NCI-H748 (cell line): Measurements from ENCODE around the gene AFG1L.
"Not testable (repeated sequence)": the region's sequence is repeated elsewhere in the genome, so short reads cannot be mapped to it uniquely, and the experiment has no call there.

Experiments used
- DNase-seq: peaks from one replicate; lab custom pipeline; 2025; ENCODE audit not compliant: unreplicated experiment; lab: John Stamatoyannopoulos, UW

AFG1L gene

DNA sequence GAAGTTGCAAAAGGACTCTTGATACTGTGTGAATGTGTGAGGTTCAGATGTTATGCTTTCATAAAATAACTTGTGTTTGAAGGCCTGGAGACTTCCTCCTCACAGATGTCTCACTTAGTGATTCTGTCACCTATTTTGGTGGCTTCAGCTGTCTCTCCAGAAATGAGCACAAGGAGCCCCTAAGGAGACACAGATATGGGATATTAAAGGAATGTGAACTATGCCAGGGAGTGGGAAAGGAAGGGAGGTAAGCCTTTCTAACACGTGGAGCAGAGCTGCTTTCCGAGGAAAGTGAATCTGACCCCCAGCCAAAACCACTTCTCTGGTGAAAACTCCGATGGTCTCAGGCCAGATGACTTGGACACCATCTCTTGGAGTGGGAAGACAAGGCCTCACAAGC, 255.4 kb downstream of the AFG1L start:
- no peak for DNase-seq

DNA sequence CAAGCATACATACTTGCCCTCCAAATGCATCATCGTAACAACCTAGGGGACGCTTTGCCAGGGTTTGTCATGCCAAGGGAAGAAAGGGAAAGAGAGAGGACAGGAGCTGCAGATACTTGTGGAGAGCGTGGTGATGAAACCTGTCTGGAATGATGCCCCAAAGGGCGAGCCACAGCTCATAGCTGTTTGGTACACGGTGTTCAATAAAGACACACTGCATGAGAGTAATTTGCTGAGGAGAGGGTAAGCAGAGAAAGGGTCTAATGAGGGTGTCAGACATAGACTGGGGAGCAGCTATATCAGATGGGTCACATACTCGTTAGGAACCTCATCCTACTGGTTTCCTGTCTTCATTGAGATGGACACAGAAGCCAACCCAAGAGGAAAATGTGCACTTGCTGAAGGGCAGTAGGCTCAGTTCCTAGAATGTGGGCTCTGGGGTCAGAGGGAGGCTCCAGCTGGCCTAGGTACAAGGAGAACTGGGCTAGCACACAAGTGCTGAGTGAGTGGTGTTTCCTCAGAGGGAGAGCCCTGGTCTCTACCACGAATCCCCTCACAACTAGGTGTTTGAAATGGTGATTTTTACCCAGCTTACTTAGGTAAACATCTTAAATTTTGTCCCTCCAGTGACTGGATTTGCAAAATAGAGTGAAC, 260.7 kb downstream of the AFG1L start:
- no peak for DNase-seq

DNA sequence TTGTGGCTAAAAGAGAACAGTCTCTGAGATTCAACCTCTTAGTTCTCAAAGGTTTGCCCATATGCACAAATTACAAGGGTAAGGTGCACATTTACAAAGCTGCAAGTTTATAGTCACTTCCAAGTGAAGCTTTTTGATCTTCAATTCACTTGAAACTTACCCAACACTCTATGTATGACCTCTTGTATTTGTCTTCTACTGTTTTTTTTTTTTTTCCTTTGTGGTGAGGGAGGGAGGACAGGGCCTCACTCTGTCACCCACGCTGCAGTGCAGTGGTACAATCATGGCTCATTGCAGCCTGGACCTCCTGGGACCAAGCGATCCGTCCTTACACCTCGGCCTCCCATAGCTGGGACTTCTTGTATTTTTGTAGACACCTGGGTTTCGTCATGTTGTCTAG, 261.4 kb downstream of the AFG1L start:
- no peak for DNase-seq

DNA sequence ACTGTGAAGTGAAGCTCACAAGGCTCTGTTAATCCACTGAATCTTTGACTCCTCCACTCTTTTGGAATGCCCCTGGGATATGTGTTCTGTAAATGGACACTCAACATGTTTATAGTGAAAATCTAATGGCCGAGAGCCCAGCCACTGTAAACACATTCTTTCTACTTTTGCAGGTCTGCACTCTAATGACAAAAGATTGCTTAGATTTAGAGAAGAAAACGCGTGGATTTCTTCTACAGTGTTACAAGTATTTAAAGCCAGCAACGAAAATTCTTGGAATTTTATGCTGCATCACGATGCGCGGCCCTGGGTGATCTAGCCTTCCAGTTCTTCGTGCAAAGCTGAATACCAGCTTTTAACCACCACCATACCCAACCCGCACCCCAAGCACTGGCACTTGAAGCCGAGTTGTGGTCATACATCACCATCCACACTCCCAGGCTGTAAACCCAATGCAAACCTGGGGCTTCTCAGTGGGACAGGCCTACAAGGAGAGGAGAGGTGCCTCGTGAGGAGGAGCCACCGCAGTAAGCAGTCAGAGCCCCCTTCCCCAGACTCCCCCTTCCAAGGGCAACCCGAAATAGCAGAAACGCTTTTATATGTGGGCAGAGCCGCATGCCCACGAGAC, 262.1 kb downstream of the AFG1L start:
- DNase-seq: peak; percentile 47

DNA sequence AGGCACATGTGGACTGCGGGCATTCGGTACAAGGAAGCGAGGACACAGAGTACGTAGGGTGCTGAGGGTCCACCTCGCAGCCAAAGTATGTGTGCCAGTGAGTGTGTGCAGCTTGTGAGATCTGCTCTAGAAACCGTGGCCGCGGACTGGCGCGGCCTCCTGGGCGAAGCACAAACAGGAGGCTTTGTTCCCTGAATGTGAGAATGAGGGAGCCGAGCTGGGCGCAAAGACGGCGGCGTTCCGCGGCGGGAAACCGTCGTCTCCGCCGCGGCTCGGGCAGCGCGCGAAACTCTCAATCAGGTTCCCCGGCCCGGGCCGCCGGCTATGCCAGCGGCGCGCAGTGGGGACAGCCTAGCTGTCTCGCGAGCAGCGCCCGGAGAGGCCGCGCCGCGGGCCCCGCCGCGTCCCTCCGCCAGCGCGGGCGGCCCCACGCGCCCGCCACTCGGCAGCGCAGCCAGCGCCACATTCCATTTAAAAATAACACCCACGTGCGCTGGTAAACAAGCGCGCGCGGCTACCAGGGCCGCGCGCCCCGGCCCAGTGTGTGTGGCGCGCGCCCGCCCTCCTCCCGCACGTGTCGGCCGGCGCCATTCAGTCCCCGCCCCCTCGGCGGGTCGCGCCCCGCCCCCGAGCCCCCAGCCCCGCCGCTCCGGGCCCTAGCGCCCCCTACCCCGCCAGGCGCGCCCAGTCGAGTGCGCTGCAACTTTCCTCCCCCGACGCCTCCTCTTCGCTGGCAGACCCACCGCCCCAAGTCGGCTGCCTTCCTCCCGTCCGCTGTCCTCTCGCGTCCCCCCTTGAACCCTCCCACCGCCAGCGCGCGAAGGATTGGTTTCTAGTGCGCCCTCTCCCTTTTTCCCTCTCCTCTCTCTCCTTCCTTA, 262.9 kb downstream of the AFG1L start:
- peak; percentile 94 for DNase-seq

DNA sequence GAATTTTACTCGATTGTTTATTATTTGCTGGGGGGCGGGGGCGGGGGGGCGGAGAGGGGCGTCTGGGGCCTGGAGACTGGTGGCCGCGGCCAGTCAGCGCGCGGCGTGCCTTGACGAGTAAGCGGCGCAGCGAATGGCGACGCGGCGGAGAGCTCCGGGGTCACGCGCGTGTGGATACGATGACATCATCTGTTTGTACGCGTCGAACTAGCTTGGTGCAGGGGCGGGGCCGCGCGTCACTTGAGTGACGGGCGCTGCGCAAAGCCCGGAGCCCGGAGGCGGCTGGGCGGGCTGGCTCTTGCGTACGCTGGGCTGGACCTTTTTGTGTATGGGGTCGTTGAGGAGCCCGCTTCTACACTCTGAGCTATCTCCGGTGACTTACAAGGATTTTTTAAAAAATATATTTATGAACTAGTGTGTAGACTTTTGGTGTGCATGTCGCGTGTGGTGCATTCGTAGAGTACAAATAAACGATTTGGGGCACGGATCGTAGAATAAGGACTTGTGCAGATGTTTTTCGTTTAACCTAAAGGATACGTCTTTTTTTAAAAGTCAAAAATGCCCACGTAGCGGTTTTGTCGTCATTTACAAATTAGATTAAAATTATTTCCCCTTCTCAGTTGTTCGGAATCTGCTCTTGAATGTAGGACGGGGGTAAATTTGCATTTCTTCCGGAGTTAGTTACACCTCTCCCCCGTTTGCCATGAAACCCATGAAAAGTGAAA, 263.7 kb downstream of the AFG1L start:
- peak; percentile 100 for DNase-seq

DNA sequence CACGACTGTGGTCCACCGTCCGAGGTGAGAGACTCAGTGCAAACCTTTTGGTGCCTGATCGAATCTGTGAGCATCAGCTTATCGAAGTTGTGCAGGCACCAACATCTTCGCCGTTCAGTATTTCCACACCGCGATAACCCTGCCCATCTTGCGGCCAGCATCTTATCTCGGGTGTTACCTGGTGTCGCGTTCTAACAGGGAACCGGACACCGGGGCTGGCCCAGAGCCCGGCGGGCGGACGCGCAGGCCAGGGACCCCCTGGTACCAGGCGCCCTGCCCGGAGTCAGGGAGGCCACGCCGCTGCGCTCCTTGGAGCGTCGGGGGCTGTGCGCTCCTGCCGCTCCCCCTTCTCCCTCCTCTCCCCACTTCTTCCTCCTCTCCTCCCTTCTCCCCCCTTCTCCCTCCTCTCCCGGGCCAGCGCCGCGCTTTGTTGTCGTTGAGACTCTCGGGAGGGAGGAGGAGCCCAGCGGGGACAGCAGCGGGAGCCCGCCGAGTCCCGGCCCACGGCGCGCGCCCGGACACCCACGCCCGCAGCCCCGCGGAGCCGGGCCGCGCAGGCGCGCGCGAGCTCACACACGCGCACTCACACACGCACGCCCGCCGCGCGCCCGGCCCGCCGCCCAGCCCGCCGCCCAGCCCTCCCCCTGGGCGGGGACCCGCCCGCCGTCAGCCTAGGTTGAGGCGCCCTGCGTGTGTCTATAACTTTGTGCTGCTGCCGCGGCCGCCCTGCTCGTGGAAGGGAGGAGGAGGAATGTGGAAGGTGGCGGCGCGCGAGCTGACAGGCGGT, 264.4 kb downstream of the AFG1L start:
- peak; percentile 92 for DNase-seq

DNA sequence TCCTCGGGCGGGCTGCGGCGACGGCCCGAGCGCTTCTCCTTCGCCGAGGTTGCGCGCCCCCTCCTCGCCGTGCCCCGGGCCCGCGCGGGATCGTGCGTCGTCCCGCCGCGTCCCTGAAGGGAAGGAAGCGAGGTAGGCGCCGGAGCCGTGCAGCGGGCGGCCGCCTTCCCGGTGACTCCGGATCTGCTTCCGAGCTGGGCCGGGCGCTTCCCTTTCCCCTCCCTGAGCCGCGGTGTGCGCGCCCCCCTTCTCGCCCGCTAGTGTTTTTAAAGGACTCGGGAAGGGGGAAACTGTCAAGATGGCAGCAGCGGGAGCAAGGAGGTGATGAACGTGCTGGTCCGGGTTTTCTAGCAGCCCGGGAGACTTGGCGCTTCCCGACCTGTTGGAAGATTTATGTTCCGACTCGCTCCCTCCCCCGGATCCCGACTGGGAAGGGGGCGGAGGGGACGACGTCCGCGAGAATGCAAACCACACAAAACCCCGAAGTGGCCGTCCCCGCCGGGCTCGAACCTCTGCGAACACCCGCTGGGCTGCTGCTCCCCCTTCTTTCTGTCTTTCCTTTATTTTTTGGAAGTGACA, 265.1 kb downstream of the AFG1L start:
- peak; percentile 84 for DNase-seq

DNA sequence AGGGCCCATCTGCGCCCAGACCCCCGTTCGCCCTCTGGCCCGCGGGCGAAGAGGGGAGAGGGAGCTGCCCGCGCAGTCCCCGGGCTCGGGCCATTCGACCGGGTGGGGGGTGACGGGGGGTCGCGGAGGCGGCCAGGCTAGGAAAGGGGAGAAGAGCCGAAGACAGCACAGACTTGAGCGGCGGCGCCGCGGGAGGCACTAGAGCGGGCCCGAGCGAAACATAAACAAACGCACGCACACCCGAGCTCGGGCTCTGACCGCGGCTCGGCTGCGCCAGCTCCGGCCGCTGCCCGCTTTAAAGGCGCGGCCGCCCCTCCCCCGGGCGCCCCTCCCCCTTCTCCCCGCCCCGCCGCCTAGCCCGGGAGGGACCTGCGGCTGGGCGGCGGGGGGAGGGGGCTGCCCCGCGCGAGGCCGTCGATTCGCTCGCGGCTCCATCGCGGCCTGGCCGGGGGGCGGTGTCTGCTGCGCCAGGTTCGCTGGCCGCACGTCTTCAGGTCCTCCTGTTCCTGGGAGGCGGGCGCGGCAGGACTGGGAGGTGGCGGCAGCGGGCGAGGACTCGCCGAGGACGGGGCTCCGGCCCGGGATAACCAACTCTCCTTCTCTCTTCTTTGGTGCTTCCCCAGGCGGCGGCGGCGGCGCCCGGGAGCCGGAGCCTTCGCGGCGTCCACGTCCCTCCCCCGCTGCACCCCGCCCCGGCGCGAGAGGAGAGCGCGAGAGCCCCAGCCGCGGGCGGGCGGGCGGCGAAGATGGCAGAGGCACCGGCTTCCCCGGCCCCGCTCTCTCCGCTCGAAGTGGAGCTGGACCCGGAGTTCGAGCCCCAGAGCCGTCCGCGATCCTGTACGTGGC, 265.8 kb downstream of the AFG1L start, which contains the start of gene FOXO3:
TSS of gene FOXO3 (plus strand) at position 455 of the 846 bp plus-strand sequence. CDS start at position 747, 292 bp downstream.
- DNase-seq: peak; percentile 94

DNA sequence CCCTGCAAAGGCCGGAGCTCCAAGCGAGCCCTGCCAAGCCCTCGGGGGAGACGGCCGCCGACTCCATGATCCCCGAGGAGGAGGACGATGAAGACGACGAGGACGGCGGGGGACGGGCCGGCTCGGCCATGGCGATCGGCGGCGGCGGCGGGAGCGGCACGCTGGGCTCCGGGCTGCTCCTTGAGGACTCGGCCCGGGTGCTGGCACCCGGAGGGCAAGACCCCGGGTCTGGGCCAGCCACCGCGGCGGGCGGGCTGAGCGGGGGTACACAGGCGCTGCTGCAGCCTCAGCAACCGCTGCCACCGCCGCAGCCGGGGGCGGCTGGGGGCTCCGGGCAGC, 266.4 kb downstream of the AFG1L start:
- not testable (repeated sequence) for DNase-seq

DNA sequence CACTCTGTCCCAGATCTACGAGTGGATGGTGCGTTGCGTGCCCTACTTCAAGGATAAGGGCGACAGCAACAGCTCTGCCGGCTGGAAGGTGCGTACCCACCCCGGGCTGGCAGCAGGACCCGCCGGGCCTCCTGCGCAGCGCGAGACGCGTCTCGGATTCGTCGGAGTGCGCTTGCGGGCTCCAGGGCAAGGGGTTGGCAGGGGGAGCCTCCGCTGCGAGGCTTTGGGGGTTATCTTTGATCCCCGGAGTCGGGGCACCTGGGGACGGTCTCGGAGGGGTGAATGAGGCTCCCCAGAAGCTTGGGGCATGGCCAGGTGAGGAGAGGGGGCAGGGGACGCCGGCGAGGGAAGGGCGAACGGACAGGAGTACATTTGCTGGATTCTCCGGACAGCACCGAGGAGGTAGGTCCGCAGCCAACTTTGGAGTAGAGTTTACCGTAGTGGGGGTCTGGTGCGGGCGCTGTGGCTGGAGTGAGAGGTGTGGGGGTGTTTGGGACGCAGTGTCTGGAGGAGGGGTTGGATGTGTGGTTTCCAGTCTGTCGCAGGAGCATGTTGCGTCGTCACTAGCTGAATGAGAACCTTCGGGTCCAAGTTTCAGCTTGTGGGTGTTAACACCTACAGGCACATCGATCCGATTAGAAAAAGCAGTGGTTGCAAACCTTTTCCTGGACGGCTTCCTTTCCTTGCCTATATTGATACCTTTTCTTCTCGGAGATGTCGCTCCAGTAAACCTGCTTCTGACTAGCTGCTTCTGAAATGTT, 267.1 kb downstream of the AFG1L start:
- DNase-seq: peak; percentile 63

DNA sequence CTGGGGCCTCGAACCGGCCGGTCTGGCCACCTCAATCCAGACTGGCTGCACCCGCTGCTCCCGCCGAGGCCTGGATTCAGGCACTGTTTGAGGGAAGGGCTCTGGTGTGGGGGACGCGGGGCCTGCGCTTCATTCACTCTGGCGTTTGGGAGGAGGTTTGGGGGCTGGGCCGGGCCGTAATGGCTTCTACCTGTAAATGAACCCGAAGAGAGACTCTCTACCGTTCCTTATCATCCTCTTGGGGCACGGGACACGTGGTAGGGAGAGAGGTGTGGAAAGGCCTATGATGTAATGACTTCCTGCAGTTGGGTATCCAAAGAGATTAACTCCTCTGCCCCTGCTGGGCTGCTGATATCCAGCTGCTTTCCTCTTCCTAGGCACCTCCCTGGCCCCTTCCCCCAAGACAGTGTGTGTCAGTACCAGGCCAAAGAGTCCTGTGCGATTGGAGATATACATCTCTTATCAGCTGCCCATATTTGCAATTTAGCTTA, 267.7 kb downstream of the AFG1L start:
- DNase-seq: peak; percentile 76

DNA sequence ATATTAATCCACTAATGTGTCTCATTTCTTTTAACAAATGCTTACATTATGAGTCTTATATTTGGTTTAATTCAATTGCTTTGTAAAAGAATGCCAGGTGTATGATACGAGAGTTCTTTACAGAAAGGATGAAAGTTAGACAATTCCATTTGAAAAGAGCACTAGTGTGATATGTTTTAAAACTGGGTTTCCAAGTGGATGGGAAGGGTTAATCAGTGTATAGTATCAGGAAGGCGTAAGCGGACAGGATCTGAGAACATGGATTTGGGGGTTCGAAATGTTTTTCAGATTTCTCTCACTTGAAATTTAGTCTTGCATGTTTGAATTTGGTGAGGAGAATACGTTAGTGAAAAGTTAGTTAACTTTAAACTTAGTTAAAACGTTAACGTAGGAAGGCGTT, 268.4 kb downstream of the AFG1L start:
- DNase-seq: no peak

DNA sequence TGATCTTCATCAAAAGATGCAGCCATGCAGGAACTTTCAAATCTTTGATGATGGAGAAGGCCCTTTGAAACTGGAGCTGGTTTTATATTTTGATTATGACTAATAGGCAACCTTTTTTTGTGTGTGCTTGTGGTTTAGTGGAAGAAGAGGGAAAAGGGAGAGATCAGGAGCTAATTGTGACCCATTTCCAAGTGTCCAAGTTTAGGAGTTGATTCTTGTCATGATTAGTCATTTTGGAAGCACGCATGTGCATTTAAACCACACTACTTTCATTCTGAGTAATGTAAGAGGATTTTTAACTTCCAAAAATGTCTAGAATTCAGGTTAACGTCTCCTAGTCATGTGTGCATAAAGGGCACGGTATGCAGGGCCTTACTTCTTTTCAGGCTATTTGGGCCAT, 269.3 kb downstream of the AFG1L start:
- DNase-seq: no peak

DNA sequence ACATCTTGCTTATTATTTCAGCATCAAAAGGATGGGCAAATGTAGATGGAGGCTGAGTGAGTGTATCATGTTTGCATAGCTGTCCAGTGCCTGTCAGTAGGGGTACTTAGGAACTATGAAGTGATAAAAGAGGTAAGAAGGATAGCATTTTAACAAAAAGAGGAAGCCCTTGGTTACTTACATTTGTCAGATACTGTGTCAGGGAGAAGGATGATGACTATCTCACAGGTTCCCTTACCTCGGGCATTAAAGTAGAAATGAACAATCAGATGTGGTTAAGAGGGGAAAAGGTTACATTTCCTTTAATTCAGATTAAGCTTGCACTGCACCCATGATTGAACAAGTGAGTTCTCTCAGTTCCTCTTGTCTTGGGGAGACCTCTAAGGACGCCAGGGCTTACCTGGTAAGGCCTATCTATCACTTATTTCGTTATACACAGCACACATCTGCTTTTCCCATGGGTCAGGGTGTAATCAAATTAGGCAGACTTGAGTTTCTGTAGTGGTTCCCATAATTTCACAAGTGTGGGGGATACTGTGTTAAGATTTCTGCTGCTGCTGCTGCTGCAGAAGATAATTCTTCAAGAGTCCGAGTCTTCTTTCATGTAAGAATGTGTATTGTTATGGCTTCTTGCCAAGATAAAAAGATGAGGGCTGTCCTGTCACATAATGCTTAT, 270.4 kb downstream of the AFG1L start:
- DNase-seq: no peak

DNA sequence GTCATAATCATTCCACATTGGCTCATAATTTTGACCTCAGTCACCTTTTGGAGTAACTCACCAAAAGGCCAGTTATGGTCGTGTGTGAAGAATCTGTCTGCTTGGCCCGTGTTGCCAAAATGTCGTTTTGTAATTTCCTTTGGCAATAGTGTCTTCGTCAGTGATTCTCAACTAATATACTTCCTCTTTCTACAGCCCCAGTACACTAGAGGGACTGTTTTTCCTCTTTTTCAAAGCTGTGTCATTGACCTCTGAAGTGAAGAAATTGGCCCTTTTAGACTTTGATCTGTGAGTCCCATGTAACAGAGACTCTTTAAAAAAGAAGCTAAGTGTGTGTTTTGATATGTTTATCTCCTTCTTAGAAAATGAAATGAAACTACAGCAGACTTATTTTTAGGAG, 271.0 kb downstream of the AFG1L start:
- DNase-seq: no peak

DNA sequence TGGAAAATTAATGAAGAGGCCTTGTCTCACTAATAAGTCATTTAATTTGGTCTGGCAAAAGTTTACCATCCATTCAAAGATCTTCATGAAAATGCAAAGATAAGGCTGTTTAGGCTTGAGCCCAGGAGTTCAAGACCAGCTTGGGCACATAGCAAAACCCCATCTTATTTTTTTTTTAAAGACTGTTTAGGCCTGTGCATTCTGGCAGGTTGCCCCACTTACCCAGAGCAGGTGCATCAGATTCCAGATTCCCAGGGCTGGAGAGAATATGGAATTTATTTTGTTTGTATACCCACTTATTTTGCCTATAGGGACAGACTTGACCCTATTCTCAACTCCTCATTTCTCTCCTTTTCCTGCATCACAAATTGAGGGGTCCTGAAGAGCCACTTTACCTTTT, 271.6 kb downstream of the AFG1L start:
- DNase-seq: no peak

DNA sequence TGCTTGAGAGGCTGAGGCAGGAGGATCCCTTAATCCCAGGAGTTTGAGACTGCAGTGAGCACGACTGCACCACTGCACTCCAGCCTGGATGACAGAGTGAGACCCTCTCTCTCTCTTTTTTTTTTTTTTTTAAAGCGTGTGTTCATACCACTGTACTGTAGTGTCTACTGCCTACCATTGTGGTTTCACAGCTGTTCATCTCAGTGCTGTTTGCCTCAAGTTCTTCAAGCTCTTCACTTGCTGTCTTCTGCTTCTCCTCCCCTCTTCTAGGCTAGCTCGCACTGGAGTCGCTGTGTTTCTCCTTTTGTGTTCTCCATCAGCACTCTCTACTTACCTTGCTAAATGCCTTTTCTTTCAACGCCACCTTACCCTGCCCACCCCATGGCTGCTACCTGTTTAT, 273.2 kb downstream of the AFG1L start:
- DNase-seq: no peak
